UCSD-AML1 (cell line): ENCODE data around the gene RAP1A.

Experiments used
- DNase-seq: peaks from one replicate; lab custom pipeline; 2025; ENCODE audit not compliant: unreplicated experiment; lab: John Stamatoyannopoulos, UW

Gene RAP1A

DNA sequence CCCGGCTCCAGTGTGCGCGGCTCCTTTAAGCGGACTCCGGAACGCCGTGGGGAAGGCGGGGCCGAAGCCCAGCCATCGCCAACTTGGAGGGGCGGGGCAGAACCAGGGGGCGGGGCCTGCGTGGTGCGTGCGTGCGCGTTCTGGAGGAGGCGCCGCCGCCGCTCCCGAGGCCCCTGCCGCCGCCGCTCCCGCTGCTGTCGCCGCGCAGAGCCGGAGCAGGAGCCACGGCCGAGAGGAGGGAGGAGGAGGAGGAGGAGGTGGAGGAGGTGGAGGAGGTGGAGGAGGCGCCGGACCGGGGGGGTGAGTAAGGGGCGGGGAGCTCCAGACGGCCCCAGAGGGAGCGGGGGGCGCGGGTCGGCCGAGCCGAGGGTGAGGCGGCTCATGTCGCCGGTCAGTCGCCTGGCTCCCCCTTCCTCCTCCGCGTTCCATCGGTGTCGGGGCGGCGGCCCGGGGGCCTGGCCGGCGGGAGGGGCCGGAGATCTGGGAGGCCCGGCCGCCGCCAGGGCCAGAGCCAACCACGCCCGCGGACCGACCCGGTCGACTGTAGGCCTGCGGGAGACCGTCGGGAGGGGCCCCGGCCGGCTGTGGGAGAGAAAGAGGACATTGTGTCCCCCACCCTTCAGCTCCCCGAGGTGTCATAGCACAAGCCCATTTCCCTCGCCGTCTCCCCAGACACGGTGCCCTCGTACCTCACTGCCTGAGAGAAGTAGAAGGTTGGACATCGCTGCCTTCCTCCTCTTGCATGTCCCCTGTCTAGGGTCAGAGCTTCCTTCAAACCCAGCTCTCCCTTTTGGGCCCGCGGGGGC is at the start of gene RAP1A:
TSS of gene RAP1A (plus strand) at position 155 of the 806 bp plus-strand sequence. CDS start 71,572 bp downstream, outside the sequence.
- peak; percentile 94 for DNase-seq

DNA sequence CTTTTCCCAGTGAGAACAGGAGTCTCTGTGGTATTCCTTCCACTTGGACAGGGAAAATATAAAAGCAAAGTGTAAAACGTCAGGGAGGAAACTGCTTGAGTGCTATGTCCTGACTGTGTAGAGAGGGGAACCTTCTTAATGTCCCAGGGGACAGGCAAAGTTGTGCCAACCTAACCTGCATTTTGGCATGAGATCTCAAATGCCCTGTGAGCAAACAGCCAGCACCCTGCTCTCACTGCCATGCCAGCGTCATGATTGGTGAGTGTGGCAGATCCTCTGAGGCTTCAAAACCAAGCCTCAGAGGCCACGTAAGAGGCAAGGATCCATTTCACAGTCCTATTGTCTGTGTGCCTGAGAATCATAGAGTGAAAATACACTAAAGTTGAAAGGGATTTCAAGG is 49.7 kb upstream of the RAP1A start:
- DNase-seq: no peak

DNA sequence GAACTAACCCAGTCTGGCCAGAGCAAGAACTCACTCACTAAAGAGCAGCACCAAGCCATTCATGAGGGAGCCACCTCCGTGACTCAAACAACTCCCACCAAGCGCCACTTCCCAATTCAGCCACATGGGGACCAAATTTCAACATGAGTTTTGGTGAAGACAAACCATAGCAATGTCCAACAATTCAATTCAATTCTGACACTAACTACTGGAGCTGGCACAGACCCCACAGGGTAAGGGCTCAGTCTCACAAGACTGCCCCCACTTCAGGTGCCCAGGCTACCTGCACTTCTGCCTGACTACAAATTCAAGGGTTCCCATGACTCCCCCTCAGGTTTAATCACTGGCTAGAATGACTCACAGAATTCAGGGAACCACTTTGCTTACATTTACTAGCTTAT is 48.8 kb upstream of the RAP1A start:
- peak; percentile 37 for DNase-seq

DNA sequence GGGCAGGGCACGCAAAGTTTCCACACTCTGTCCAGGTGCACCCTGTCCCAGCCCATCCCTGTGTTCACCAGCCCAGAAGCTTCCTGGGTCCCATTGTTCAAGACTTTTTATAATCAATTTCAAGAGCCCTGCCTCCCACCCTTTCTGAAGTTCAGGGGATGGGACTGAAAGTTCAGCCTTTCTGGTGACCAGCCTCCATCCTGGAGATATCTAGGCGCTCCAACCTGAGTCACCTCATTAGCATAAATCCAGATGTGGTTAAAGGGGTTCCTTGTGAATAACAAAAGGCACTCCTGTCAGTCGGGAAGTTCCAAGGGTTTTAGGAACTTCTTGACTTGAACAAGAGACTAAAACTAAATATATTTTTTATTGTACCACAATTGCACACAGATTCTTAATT is 48.4 kb upstream of the RAP1A start:
- DNase-seq: no peak

DNA sequence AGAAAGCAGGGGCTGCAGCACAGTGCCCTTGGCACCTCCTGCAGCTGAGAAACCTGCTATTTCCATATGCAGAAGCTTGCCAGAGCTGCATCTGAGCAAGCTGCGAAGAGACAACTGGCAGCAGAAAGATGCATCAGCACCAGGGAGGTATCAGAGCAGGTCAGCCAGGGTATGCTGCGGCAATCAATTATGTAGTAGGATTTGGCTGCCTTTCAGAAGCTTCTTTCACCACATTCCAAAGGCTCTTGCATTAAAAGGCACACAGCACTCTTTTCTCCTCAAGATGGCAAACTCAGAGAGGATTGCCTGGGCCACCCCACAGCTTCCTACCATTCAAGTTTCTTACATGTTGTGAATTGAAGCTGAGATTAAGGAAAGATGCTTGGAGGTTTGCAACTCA is 47.6 kb upstream of the RAP1A start:
- DNase-seq: no peak

DNA sequence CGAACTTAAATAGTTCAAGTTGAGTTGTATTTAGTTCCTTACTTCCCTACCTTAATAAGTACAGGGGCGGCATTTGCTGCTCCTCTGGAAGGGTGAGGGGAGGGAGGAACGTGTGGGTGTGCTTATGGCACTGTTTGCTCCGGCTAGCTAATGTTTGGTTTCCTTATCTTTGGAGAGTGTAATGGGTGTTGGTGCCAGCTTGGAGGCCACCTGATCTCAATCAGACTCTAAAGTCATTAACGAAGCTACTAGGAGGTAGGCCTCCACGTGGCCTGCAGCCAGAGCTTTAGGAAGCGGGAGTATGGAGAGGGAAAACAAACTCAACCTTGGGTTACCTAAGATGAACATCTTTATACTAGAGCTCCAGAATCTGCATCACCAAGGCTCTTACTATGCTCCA is 43.0 kb upstream of the RAP1A start:
- no peak for DNase-seq

DNA sequence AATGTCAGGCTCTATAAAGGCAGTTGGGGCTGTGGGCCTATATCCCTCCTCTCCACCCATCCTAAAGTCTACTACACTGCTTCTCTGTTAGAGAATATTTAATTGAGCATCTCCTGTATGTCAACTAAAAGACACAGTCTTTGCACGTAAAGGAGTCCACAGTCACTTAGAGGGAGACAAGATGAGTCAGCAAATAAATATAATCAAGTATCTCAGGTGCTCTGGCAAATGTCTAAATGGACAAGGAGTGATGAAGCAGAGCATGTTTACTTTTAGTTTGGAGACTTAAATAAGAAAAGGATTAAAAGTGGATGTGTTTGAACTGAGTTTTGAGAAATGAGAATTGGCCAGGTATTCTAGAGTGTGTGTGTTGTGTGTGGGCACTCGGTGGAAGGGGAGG is 41.8 kb upstream of the RAP1A start:
- DNase-seq: no peak

DNA sequence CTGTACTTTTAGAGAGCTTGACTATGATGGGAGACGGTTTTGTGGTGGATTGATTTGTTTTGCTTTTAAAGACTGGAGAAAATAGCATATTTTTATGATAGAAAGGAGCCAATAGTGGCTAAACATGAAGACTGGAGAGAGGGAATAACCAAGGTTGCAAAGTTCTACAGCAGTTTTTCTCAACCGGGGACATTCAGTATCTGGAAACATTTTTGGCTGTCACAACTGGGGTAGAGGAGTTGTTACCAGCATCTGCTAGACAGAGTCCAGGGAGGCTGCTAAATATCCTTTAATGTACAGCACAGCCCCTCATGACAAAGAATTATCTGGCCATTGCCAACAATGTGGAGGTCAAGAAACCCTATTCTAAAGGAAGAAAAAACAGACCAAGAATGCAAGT is 38.4 kb upstream of the RAP1A start:
- no peak for DNase-seq

DNA sequence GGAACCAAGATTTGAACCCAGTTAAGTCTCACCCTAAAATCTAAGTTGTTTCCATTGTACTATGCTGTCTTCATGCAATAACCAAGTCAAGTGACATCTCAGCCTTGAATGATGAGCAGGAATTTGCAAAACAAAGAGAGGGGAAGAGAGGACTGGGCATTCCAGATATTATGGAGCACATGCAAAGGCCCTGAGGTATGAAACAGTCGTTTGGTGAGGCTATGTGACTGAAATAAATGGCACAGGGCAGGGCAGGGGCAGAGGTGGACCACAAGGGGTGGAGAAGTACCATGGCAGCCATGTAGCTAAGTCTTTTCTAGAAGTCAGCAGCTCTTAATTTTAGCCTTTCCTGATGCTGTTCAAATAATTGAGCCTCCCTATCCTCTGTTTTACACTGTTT is 37.6 kb upstream of the RAP1A start:
- no peak for DNase-seq

DNA sequence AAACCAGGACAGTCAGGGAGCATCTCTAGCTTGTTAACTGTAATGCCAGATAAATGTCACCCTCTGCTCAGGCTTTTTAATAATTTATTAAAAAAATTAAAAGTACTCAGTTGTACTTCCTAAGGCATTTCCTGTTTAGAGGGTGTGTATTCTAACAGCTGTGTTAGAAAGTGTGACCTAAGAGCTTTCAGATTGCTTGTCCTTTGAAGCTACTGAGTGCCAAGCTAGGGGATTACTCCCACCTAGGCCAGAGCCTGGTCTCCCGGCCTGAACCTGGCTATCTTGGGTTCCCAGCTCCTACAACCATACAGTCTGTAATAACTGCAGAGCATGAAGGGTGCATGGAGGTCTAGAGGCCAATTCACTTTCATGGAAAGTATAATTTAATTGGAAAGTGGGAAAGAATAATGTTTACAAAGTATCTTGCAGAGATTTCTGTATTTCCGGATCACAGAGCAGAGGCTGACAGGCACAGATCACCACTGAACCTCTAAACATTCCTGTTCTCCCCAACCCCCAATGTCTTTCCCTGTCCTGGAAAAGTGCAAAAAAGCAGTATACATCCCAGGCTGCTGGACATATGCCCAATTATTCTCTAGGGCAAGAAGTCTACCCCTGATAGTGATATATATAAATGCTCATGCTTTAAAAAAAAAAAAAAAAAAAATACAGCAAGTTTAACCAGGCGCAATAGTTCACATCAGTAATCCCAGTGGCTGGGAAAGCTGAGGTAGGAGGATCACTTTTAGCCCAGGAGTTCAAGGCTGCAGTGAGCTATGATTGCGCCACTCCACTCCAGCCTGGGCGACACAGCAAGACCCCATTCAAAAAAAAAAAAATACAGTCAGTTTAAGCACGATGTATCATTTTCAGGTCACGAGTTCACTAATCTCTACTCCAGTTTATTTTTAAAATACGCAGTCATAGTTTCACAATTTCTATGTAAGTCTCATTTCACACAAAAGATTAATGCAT is 36.7 kb upstream of the RAP1A start:
- DNase-seq: no peak

DNA sequence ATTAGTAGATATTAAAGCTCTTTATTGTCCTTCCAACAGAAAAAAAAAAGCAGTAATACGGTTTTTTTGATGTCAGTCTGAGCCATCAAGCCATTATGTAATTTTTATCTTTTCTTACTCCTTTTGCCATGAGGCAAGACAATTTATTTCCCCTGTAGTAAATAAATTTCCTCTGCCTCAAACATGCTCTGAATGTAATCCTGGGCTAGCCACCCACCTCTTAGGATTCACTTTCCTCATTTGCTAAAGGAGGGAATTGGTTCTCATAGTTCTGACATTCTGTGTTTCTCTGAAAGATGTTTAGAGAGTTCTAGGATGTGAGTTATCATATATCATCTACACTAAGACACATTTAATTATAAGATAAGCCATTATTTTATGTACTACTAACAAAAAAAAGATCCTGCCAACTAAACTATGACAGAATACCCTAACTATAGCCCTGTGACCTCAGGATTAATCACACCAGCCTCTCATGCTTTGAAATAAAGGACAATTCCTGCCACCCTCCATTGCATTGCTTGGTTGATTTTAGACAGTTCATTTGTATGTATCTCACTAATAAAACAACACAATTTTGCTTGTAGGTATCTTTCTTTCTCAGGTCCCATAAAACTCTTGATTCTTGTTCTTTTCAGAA is 34.0 kb upstream of the RAP1A start:
- DNase-seq: no peak

DNA sequence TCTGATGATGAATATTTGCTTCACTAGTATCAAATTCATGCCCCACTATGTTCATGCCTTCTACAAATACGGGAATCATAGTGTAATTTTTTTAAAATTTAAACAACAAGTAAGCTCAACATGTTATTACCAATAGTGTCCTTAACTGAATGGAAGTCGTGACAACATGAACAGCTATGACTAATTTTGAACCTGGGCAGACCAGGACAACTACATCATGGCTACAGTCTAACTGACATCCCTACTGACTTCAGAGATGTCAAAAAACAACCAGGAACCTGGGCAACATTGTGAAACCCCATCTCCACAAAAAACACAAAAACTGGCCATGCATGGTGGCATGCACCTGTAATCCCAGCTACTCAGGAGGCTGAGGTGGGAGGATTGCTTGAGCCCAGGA is 33.5 kb upstream of the RAP1A start:
- DNase-seq: no peak

DNA sequence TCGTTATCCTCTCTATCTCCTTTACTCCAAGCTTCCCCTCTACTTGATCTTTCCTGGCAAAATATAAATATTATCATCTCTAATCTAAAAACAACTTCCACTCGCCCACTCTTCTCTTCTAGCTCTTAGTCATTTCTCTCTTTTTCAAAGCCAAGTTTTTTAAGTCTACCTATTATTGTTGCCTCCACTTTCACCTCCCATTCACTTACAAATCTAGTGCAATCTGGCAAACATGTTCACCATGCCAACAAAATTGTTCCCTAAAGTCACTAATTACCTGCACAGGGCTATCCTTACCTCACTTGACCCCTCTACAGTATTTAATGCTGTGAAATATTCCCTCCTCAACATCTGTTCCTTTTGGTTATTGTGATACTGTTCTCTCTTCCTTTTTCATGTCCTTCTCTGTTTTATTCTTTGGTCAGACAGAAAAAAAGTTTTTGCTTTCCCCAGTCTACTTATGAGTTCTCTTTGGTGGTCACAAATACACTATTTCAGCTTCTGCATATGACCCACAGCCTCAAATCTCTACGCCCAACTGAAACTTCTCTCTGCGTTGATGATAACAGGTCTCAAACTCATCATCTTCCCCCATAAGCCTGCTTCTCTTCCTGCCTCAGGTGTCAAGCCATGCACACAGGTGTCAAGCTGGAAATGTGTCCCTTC is 31.9 kb upstream of the RAP1A start:
- DNase-seq: no peak

DNA sequence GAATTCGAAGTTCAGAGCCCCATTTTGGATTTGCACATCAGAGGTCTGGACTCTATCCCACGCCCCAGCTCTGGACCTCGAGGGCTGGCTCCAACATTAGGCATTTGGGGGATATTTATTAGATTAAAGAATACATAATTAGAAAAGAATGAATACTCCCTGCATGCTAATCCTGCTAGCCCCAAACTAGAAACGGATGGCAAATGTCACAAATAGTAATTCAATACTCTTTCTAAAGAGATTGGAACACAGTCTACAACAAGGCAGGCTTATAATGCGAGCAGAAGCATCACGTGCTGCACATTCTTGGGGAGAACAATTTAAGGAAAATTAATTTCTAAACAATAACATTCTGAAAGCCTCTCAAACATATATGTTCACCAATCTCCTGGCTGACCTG is 27.7 kb upstream of the RAP1A start:
- DNase-seq: no peak

DNA sequence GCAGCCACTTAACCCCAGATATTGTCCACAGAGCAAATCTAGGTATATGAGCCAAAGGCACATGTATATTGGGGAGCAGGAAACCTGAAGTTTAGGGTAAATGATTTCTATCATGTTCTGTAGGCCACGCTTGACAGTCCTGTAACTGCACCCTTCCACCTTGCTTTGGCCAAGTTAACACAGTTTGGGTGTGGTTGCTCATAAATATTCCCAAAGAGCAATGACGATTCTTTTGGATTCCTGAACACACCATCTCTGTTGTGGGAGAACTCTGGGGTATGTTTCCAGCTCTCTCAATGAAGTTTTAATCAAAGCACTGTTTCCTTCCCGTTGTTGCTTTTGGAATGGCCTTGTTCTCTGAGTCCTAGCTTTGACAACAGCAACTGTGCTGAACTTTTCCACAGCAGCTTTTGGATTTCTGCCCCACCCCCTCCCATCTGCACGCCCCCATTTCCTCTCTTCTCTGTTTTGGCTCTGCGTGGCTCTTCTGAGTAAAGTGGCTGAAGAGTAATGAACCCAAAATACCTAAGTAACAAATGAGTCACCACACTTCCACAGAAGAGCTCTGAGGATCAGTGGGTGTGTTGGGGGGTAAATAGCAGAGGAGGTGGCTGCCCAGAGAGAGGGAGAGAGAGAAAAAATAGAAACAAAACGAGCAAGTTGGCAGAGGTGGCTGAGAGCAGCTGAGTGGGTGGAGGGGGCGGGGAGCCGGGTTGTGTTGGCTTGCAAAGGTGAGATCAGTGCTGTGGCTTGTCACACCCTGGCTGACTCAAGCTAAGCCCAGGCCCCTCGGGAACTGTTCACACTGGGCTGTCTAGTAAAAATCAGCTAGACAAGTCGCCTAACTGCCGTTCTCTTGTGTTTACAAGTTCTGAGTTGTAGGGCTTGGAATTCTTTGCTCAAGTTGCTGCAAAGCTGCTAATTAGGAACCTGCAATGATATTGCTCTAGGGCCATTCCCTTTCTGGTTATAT is 26.9 kb upstream of the RAP1A start:
- peak; percentile 60 for DNase-seq

DNA sequence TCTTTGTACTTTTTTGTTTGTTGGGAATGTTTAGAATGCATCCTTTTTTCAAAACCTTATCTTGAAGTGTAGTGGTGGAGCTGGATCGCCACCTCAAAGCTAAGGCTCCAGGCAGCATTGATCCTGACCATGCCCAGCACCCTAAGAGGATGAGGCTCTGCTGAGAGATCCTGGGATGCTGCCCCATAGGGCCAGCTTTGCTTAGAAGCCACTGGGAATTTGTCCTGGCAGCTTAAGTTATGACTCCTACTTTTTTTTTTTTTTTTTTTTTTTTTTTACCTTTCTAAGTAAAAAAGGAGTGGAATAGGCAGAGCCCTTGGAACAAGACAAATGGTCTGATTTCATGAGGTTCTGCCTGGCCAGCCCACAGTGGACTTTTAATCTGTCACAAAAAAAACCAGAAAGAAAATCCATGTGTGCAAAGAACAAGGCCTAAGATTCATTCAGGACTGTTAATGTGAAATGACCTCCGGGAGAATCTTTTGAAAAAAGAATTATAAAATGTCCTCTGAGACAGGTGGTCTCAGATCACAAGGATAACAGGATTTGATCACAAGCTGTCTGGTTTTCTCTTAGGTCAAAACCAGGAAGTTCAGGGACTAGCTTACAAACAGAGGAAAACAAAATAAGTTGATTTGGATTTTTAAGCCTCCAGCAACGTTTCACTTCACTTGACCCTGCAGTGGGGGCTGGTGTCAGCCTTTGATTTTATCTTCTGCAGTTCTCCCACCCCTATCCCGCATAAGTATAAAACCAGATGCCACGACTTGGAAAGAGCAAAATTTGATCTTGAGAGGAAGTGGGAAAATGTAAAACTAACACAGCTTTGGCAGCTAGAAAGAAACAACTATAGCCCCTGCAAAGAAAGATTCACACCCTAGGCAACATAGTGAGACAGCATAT is 25.9 kb upstream of the RAP1A start:
- DNase-seq: no peak

DNA sequence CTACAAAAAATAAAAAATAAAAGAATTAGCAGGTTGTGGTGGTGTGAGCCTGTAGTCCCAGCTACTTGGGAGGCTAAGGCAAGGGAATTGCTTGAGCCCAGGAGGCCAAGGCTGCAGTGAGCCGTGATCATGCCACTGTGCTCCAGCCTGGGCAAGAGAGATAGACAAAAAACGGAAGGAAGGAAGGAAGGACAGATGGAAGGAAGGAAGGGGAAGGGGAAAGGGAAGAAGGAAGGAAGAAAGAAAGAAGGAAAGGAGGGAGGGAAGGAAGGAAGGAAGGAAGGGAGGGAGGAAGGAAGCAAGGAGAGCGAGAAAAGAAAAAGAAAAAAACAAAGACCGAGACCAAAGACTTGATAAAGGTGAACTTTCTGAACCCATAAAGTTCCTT is 25.3 kb upstream of the RAP1A start:
- no peak for DNase-seq

DNA sequence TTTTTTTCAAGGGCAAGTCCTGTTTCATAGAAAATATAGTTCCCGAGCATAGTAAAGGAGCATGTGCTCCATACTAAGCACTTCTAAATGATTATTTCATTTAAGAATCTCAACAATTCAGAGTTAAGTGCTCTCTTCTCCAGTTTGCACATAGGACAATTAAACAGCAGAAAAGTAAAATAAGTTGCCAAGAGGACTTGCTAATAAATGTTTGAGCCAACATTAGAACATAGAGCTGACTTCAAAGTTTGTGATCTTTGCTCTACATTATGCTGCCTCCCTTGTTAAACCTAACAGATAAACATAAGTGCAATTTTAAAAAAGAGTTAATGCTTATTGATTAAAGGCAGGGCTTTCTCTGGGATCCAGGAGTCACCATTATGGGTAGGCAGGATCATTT is 23.8 kb upstream of the RAP1A start:
- DNase-seq: no peak

DNA sequence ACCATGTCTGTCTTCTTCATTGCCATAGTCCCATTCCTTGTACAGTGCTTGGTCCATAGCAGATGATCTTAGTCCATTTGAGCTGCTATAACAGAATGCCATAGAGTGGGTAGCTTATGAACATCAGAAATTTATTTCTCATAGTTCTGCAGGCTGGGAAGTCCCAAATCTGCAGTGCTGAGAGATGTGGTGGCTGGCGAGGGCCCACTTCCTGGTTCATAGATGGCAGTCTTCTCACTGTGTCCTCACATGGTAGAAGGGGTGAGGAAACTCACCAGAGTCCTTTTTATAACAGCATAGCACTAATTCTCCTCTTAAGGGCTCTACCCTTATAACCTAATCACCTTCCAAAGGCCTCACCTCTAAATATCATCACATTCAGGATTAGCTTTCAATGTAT is 23.1 kb upstream of the RAP1A start:
- no peak for DNase-seq
